SKM-1 treated with dmso at 0.1 percent for 144 hours (cell line): ENCODE data around the gene CLSTN2.

ENCODE experiments used
- DNase-seq: peaks from one replicate; lab custom pipeline; 2025; ENCODE audit not compliant: unreplicated experiment; lab: John Stamatoyannopoulos, UW

CLSTN2 gene

GRCh38 chr3:139941580-139941979, 6.6 kb downstream of the CLSTN2 start:
- no peak for DNase-seq

DNA sequence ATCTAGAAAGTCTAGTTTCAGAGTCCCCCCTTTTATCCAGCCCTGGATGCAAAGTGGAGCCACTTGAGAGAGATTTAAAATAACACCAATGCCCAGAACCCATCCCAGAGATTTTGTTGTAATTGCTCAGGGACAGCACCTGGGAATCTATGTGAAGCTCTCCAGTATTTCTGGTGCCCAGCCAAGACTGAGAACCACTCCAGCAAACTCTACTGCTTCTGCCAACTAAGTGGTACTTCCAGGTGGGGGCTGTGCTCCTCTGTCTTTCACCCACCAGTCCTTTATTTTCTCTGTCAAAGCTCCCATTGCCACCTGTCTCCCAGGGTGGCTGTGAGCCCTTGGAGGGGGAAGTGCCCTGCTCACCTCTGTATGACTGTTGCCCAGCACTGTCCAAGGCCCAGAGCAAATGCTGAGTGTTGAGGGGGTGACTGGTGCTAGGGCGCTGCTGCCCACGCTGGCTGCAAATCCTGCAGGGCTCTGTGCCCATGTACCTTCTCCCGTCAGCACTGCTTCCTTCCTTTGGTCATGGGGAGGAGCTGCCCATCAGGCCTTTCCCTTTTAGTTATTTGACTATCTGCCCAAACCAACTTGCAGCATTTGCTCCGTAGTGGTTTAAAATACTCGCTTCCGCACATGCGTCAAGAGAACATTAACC, 9.4 kb downstream of the CLSTN2 start:
- DNase-seq = no peak

DNA sequence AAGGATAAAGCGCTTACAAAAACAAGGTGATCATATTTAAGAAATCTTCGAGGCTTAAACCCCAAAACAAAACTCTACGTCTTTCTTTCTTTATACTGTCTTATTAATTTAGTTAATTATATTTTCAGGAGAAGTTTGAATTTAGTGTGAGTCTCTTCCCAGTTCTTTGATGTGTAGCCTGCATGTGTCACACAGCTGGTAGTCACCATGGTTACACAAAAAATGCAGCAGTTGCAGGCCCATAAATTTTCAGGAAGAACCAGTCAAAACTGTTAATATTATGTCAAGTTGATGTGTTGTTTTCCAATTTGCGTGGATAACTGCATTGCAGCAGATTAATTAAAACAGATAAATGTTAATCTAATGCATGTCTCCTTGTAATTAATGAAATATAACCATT, 10.4 kb downstream of the CLSTN2 start:
- DNase-seq = no peak

GRCh38 chr3:139945942-139946341, 11.0 kb downstream of the CLSTN2 start:
- DNase-seq = no peak

- no peak for DNase-seq
Observed at GRCh38 chr3:139948467-139948866, 13.5 kb downstream of the CLSTN2 start.

GRCh38 chr3:139948898-139949297, 13.9 kb downstream of the CLSTN2 start:
- no peak for DNase-seq

GRCh38 chr3:139953131-139953910, 18.3 kb downstream of the CLSTN2 start:
- DNase-seq = no peak

DNA sequence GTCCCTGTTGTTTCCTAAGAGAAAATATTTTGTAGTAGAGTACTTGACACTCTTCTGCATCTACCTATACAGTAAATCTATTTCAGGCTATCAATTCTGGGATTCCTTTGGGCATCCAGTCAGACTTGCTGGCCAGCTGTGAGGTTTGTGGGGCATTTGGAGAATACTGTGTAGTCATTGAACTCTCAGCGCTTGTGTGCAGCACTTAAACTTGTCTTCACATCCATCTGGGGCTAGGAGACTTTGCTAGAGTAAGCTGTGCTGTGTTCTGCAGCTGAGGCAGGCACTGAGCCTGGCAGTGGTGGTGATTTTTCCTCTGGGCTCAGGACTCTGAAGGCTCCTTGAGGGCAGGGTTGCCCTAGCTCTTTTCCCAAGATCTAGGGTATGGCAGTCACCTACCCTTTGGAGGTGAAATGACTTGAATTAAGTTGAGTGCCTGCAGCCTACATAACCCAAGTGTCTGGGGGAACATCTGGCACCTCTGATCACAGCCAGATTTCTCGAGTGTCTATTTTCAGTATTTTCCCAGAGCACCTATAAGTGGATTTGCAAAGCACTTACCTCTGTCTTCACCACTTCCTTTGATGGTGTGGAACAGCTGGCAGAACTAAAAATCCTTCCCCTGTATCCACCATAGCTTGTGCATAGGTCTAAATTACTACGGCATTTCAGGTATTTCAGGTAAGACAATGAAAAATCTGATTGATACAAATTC, 19.3 kb downstream of the CLSTN2 start:
- no peak for DNase-seq

- DNase-seq = no peak
Observed at GRCh38 chr3:139957844-139958243, 22.9 kb downstream of the CLSTN2 start.

DNA sequence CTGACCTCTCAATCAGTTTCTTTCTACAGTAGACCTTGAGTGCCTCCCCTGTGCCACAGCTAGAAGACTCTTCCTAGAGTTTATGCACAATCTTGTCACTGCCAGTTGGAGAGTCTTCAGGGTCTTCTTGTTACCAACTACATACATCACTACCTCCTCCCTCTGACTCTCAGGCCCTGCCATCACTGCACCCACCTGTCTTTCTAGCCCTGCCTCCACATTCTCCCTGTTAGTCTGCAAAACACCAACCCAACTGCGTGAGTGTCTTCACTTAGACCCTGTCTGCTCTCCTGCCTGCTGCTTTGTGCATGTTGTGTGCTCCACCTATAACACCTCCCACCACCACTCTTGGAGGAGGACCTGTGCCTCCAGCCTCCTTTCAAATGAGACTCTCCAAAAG, 34.4 kb downstream of the CLSTN2 start:
- DNase-seq = no peak

- DNase-seq = no peak
Observed at GRCh38 chr3:139970526-139970925, 35.5 kb downstream of the CLSTN2 start.

DNA sequence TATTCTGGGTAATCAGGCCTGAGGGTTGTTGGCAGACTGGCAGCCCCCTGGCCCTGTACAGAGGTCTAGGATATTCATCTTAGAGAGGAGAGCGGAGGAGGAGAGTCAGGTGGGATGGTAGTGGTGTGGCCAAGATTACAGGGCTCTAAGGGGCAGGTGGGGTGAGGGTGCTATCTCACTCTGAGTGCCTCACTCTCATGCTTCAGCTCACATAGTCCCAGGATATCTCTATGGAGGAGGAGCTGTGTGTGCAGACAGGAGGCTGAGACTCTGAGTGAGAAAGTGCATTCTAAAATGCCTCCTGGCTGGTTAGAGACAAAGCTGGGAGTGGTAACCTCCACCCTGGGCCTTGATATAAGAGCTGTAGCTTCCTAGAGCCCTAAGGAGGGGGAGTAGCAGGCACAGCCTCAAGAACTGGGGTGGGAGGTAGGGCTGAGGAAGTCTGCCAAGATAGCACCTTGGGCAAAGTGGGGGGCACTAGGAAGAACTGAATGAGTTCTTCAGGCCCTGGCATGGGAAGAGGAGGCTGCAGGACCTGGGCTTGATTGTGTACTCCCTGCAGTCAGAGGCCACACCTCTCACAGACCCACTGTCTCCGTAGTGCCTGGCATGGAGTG, 39.9 kb downstream of the CLSTN2 start:
- DNase-seq = no peak

DNA sequence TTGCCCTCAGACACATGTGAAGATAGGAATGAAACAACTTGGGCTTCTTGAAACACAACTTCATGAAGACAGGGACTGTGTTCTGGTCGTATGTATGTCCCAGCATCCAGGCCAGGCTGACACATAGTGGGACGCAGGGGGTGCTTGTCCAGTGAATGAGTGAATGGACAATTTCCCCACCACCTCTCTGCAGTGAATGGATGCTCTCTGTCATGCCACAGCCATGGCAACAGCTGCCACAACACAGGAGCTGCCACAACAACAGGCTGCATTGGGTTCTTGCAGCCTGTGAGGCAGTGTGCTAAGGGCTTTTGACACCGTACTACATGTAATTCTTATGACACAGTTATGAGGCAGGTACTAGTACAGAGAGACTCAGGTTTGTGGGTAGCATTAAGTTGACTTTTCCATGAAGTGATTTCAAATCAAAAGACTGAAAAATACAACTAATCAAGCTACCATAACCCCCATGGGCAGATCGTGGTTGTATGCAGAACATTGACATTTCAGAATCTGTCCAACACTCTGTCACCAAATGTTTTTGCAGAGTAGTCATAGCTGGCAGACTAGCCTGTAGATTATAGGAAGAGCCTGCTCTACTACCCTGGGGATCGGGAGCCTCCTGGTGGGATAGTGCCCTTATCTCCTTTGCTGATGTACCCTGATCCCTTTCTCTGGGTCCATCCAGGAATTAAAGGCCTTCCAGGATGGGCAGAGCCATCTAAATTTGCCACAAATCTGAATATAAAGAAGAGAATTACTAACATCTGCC, 40.8 kb downstream of the CLSTN2 start:
- DNase-seq = no peak

- no peak for DNase-seq
Observed at GRCh38 chr3:139978966-139979365, 44.0 kb downstream of the CLSTN2 start.

GRCh38 chr3:139979991-139980390, 45.0 kb downstream of the CLSTN2 start:
- no peak for DNase-seq

DNA sequence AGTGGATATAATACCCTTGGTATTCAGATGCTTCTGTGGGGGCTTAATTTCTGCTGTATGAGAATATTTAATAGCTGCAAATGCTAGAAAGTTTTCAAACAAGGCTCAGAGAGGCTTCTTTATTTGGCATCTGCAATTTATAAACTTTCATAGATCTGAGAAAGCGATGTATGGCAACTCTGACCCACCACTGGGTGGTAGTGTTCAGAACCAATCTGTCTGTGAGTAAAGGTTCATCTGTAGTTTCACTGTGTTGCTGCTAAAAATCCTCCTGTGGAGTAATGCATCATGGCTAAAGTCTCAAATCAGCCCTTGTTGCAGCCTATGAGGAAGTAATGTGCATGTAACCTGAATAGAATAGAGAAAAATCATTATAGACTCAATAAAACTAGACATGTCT, 47.4 kb downstream of the CLSTN2 start:
- DNase-seq = no peak

- no peak for DNase-seq
Observed at GRCh38 chr3:139985576-139985975, 50.6 kb downstream of the CLSTN2 start.

- DNase-seq = no peak
Observed at GRCh38 chr3:139987908-139988307, 52.9 kb downstream of the CLSTN2 start.

DNA sequence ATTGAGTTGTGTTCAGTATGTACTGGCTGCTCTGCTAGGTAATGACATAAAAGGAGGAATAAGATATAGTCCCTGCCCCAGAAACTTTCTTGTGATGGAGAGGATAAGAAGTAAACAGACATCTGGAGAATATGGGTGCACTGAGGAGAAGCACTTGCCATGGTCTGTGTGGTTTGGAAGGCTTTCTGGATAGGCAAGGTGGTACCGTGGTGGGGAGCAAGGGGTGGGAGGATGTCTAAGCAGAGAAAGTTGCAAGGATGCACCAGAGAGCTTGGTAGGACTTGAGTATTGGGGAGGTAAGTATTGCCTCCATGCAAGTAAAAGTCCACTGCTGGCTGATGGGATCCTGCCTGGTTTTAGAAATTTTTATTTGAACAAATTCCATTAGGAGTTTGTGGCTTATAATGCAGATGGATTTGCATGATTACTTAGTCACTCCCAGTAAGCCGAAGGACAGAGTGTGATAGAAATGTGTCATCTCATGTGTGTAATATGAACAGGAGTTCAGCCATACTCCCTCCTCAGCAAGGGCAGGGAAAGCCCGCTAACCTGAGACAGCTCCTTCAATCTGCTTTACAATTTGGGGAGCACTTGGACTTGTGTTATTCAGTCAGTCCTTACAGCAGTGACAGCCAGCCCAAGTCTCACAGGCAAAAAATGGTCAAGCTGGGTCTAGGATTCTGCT, 53.6 kb downstream of the CLSTN2 start:
- DNase-seq = no peak

DNA sequence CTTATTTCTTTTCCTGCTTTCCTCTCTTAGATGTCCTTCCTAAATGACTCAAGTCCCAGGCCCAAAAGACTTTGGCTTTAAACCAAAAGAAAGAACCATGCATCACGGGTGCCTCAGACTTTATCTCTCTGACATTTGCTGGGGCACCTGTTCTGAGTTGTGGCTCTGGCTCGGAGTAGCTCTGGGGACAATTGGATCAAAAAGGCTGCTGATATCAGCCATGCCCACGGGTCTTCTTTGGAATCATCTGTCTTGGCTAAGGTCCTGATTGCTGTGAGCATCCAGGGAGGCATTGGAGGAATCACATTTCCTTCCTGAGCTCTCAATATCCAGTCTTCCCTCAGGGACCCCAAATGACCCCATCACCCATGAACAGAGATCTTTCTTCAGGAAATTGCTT, 59.9 kb downstream of the CLSTN2 start:
- no peak for DNase-seq
